ENCODE results near the gene AHI1. TPM values are rescaled to one million over a fixed set of nuclear protein-coding genes. Genes with fewer than 3 reads are reported as not detected.
A peak's percentile ranks its signal among the peaks of the same experiment; 100 is the strongest.

The AHI1 gene
- polyA plus RNA-seq, 10 donors, result 14.5 to 33.9 (median 18.9) TPM

DNA sequence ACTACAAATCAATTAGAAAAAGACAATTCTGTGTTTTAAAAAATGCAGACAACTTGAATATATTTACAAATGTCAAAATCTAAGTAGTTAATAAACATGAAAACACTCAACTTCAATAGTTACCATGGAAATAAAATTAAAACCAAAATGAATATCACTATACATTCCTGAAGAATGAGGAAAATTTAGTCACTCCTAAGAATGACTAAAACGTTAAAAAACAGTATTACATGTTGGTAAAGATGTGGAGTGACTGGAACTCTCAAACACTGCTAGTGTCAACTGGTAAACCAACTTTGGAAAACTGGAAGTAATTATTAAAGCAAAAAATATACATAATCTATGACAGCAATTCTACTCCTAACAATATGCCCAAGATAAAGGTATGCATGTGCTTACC is 36.3 kb downstream of the AHI1 start:
- DNase-seq, result no peak

DNA sequence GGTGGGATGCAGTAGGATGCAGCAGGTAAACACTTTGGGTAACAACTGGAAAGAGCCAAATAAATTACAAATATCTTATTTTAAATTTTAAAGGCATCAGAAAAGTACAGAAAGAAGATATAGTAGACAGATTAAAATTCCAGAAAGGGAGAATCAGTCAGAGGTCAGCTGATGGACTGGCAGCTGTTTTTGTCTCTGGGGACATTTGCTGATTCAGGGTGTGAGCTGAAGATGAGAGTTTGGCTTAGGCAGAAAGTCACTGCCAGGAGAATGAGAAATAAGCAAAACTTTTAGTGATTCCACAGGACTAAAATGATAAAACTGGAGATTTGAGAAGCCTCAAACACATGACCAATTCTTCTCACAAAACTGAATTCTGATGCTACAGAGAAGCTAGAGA is 39.5 kb downstream of the AHI1 start:
- DNase-seq, result peak; percentile 9 to 19 (median 13)

DNA sequence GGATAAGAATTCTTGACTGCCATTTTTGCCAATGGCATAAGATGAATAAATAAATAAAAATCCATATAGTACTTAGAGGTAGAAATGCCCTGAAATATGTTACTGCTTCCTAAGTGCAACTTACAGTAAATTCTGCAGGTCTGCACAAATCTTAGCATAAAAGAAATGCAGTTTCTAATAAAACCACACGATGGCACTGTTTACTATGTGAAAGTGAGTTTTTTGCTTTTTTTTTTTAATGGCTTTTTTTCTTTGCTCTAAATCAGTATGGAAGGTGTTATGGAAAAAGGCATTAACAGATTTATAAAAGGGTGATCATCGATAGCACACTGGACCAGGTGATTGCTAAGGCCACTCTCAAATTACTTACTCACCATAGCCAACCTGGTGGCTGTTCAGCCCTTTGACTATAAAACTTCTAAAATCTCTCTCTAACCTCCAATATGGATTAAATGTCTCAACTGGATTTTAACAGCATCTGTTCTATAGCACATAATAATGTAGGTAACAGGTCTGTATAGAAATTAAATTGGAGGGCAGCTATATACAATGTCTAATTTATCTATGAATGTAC is 45.8 kb downstream of the AHI1 start:
- DNase-seq, result peak; percentile 39 to 63 (median 48)

DNA sequence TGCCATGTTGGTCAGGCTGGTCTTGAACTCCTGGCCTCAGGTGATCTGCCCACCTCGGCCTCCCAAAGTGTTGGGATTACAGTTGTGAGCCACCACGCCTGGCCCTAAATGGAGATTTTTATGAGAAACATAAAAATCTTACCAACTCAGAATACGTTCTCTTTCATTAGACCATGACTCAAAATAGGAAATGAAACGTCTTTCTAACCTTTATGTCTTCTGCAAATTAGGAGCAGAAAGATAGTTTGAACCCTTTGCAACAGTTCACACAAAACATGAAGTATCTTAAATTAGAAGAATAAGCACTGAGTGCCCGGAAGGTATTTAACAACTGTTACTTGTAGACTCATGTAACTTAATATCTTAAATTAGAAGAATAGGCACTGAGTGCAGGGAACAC is 48.3 kb downstream of the AHI1 start:
- no peak for DNase-seq

DNA sequence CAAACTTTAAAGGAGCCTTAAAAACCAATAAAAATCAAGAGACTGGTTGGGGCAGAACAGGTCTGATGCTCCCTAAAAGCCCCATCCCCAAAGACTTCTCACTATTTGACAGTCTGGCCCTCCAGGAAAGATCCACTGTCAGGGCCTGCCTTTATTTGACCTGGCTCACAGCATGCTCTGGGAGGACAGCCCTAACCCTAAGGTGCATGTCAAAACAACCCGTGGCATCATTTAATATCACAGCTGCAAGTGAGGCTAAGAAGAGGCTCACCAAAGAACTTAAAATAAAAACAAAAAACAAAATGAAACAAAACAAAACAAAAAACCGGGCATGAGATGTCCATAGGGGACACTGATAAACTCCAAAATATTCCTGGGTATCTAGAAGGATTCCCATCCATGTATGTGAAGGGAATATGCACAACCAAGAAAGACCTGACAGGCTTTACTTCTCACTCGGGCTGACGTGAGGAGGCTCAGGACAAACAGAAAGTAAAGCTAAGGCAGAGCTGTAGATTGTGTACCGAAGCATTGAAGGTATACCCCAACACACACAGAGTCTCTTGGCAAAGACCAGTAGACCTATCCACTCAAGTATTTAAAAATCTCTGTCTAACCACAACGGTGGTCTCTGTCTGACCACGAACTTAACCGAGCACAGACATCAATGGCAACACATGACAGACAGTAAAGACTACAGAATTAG is 57.3 kb downstream of the AHI1 start:
- no peak for DNase-seq

DNA sequence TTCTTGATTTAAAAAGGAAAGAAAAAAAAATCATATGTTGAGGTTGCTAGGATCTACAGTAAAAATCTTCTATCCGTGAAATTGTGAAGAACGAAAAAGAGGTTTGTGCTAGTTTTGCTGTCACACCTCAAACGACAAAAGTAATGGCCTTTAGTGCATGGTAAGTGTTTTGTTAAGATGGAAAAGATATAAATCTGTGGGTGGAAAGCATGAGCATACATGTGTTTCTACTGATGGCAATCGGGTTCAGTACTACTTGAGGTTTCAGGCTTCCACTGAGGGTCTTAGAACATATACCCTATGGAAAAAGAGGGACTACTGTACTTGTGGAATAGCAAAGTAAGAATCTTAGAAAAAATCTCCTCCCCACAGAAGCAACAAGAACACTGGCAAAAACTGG is 58.0 kb downstream of the AHI1 start:
- no peak for DNase-seq

DNA sequence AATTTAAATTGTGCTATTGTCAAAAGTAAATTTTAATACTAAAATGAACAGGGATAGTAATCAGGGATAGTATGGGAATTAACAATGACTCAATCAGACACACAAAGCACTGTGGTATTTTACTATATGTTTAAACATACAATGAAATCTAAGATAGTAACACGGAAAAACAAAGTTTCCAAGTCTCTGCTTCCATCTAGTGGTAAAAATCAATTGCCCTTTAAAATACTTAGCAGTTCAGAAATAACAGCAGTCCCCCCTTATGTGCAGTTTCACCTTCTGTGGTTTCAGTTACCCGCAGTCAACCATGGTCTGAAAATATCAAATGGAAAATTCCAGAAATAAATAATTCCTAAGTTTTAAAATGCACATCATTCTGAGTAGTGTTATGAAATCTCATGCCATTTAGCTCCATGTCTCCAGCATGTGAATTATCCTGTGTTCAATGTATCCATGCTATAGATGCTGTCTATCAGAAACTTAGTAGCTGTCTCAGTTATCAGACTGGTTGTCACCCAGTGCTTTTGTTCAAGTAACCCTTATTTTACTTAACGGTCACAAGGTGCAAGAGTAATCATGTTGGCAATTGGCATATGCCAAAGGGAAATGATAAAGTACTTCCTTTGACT is 58.5 kb downstream of the AHI1 start:
- DNase-seq, result peak in 1 of 3 donors; percentile 7

DNA sequence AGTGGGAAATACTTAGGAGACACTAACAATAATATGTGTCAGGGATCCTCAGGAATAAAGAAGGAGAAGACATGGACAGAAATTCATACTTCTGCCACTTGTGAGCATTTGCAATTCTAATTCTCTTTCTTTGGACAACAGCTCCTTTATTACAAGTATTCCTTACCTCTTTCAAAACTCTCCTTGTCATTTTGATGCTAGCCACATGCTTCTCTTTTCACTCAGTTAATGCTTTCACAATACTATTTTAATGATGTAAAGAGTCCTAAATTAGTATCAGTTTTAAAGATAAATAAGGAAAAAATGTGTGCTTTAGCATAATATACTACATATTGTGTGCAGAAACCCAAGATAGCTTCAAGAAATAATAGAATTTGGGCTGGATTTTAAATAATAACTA is 62.5 kb downstream of the AHI1 start:
- DNase-seq, result no peak

GRCh38 chr6:135434095-135434494 is 63.4 kb downstream of the AHI1 start:
- no peak for DNase-seq

- no peak for DNase-seq
These were observed 69.5 kb downstream of the AHI1 start for GRCh38 chr6:135428078-135428477.

GRCh38 chr6:135426833-135427232 is 70.7 kb downstream of the AHI1 start:
- no peak for DNase-seq

DNA sequence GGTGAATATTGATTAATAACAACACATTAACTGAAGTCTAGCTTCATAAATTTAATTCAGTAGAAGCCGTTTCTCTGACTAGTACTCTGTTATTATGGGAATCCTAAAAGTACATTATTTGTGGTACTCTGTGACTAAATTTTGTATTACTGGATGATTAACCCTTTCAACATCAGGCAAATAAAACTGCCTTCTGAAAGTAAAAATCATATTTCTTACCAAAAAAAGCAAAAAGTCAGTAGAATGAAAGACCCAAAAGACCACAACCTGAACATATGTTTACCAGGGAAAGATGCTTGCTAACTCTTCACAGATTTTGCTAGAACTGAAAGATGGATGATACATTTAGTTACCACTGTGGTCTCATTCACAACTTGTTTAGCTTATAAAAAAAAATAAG is 73.2 kb downstream of the AHI1 start:
- DNase-seq, result no peak

GRCh38 chr6:135423649-135424128 is 73.9 kb downstream of the AHI1 start:
- peak; percentile 12 to 45 (median 22) for DNase-seq

- peak in 2 of 3 donors; percentile 2 to 76 for DNase-seq
These were observed 78.4 kb downstream of the AHI1 start for GRCh38 chr6:135419162-135419561.

GRCh38 chr6:135418040-135418760 is 79.3 kb downstream of the AHI1 start:
- no peak for DNase-seq

DNA sequence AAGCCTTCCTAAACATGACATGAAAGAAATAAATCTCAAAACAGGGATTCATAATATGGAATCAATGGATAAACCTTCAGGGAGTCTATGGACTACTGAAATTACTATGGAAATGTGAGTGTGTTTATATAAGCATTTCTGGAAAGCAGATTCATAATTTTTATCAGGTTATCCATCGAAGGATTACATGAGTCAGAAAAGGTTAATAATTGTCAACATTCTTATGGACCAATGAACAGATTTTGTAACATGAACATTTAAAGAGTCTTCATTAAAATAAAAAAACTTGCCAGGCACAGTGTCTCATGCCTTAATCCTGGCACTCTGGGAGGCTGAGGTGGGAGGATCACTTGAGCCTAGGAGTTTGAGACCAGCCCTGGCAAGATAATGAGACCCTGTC is 84.8 kb downstream of the AHI1 start:
- no peak for DNase-seq

GRCh38 chr6:135411849-135412248 is 85.7 kb downstream of the AHI1 start:
- DNase-seq, result no peak

DNA sequence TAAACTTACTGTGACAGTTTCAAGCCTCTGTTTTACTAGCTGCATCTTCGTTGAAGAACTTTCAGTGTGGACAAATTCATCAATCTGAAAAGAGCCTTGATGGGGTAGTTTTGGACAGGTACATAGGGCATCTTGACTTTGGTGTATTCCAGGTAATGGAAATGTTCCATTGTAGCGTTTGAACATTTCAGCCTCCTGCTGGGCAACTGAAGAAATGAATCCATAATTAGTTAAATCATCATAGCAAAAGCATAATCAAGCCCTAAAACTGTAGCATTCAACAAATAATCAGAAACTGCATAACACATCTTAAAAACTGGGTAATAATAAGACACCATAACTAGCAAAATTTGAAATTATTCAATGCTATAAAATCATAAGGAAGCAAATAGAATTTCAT is 86.2 kb downstream of the AHI1 start:
- no peak for DNase-seq

- DNase-seq, result no peak
These were observed 86.7 kb downstream of the AHI1 start for GRCh38 chr6:135410856-135411255.

DNA sequence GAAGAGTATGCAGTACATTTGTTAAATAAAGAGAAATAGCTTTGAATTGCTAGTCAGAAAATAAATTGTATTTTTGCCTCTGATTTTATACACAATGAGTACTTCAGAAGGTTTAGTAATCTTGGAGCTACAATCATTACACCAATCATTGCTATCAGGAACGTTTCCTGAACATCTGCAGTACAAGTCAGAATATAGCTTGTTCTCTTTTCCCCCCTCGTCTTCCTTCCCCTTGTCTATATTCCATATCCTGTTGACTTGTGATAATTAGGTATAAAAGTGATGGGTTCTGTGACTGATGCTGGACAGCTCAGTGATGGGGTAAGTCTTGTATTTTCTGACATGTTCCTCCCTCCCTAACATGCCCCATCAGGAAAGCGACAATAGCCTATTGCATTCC is 94.0 kb downstream of the AHI1 start:
- DNase-seq, result no peak

GRCh38 chr6:135402311-135402710 is 95.2 kb downstream of the AHI1 start:
- no peak for DNase-seq

- no peak for DNase-seq
These were observed 100.2 kb downstream of the AHI1 start for GRCh38 chr6:135397172-135397952.

Measured in muscle of back (tissue), 11 donors.